GM06990 (cell line): Measurements from ENCODE around the gene B2M.
A peak's percentile ranks its signal among the peaks of the same experiment; 100 is the strongest.
"Not testable (repeated sequence)": the region's sequence is repeated elsewhere in the genome, so short reads cannot be mapped to it uniquely, and the experiment has no call there.

Experiments
- DNase-seq: peaks from one replicate; pipeline ENCODE4 v3.0.0-alpha.2; 2011; ENCODE audit not compliant: insufficient read length; ENCODE audit errors: extremely low read depth
- H3K27me3 ChIP-seq: replicated peaks from 2 replicates; pipeline ENCODE4 v1.6.0; 2011; ENCODE audit warnings: low read length; ENCODE audit not compliant: control insufficient read depth, insufficient read depth
- H3K36me3 ChIP-seq: 2 replicates; pipeline ENCODE4 v1.5.1; 2011; ENCODE audit warnings: low read length; ENCODE audit not compliant: control insufficient read depth, insufficient read depth
- H3K4me3 ChIP-seq: replicated peaks from 2 replicates; pipeline ENCODE4 v1.5.1; 2011; ENCODE audit warnings: low read depth, mild to moderate bottlenecking, control low read depth, low read length
- CTCF ChIP-seq: IDR thresholded peaks from 2 replicates; pipeline ENCODE4 v1.5.1; 2011; ENCODE audit warnings: low read length, control low read depth, mild to moderate bottlenecking, inconsistent platforms; ENCODE audit not compliant: insufficient read depth, poor library complexity, severe bottlenecking

Gene B2M

DNA sequence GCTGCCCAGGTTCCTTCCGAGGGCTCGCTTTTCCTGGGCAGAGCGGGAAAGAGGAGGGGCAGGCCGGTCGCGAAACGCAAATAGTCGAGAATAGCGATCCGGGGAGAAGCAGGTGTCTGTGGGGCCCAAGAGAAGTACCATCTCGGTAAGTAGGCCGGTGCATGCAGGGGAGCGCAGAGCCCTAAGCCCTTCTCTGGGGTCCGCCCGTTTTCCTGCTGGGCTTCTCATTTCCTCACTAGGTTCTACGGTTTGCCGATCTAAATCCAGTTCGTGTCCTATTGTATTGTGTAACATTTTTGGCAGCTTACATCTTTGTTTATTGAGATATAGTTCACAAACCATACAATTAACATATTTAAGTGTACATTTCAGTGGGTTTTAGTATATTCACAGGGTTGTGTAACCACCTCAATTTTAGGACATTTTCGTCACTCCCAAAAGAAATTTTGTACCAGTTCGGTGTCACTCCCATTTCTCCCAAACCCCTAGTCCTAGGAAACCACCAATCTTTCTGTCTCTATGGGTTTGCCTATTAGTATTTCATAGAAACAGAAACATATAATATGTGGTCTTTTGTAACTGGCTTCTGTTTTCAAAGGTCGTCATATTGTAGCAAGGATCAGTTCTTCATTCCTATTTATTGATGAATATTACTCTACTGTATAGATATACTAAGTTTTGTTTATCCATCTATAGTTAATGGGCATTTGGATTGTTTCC is 18.3 kb downstream of the B2M start:
- Histone ChIP-seq H3K36me3 (peaks cover 5% of the 10 kb centered on the region), H3K4me3 (peak overlapping the region; percentile 93), H3K27me3 (no peaks in the 10 kb centered on the region)
- TF ChIP-seq CTCF = no peak
- no peak for DNase-seq

GRCh38 chr15:44734839-44735481 is 23.6 kb downstream of the B2M start:
- Histone ChIP-seq H3K4me3 (peak overlapping the region; percentile 65), H3K36me3 (peaks cover 5% of the 10 kb centered on the region), H3K27me3 (no peaks in the 10 kb centered on the region)
- TF ChIP-seq CTCF = no peak
- no peak for DNase-seq

- H3K4me3 ChIP-seq = peak overlapping the region; percentile 65
- H3K36me3 ChIP-seq = peaks cover 5% of the 10 kb centered on the region
- H3K27me3 ChIP-seq = no peaks in the 10 kb centered on the region
- no peak for TF ChIP-seq CTCF
- no peak for DNase-seq
Observed at GRCh38 chr15:44735482-44736180, 24.3 kb downstream of the B2M start.

- H3K4me3 ChIP-seq = peak within 1 kb of the TSS; percentile 65
- no peak for DNase-seq
- no peak for TF ChIP-seq CTCF
- H3K27me3 ChIP-seq = no peaks in the 10 kb centered on the region
- peaks cover 5% of the 10 kb centered on the region for H3K36me3 ChIP-seq
Observed at GRCh38 chr15:44736181-44736765, 25.0 kb downstream of the B2M start, which contains the start of gene TRIM69. TSS of gene TRIM69 (plus strand) at chr15:44736528. CDS start at chr15:44736705, 177 bp downstream.

GRCh38 chr15:44738340-44738984 is 27.1 kb downstream of the B2M start:
- peak overlapping the region; percentile 38 for H3K4me3 ChIP-seq
- peak; percentile 66 for TF ChIP-seq CTCF
- DNase-seq = no peak
- H3K27me3 ChIP-seq = no peaks in the 10 kb centered on the region
- H3K36me3 ChIP-seq = no peaks in the 10 kb centered on the region

- not testable (repeated sequence) for DNase-seq, H3K36me3 ChIP-seq, H3K27me3 ChIP-seq, H3K4me3 ChIP-seq
Observed at GRCh38 chr15:44739222-44739847, 28.0 kb downstream of the B2M start.

- DNase-seq, H3K27me3 ChIP-seq, H3K36me3 ChIP-seq, H3K4me3 ChIP-seq: not testable (repeated sequence)
Observed at GRCh38 chr15:44743454-44743853, 32.1 kb downstream of the B2M start.
